SK-N-SH (cell line): ENCODE data around the gene IL18BP. TPM values are rescaled to one million over a fixed set of nuclear protein-coding genes. Genes with fewer than 3 reads are reported as not detected.

Experiments used
- CTCF ChIA-PET: fragments of 300-600, 350-600 bp; formaldehyde crosslinking; extraction: SDS; loops from one replicate; lab custom pipeline; 2021; lab: Yijun Ruan, JAX
- POLR2A ChIA-PET: fragments of 350-600 bp; sonication (Branson Sonifier 250); formaldehyde crosslinking; extraction: SDS; loops from one replicate; lab custom pipeline; 2020; ENCODE audit warnings: antibody characterized with exemption, inconsistent platforms; lab: Yijun Ruan, JAX
- DNase-seq: peaks from one replicate; pipeline ENCODE4 v3.0.0; 2012
- H2AFZ ChIP-seq: fragments of 200-600 bp; sonication (generic); 2 replicates; pipeline ENCODE4 v1.8.1; 2016; ENCODE audit warnings: antibody characterized with exemption, mild to moderate bottlenecking, low read depth
- H3F3A ChIP-seq: fragments of 200-600 bp; sonication (generic); replicated peaks from 2 replicates; pipeline ENCODE3; 2016; ENCODE audit warnings: antibody characterized with exemption, mild to moderate bottlenecking; ENCODE audit not compliant: insufficient read depth
- H3K27ac ChIP-seq, 2 experiments: fragments of 200-500 bp in 1 of 2; fragments of 200-600 bp in 1 of 2; sonication (Bioruptor generic) in 1 of 2; sonication (generic), shearing (Covaris generic) in 1 of 2; 2 replicates each; pipeline versions ENCODE4 v1.5.1 to v1.6.1; 2014 to 2016; ENCODE audit warnings: low read depth in 2 of 2, inconsistent platforms in 1 of 2, low read length in 1 of 2, mild to moderate bottlenecking in 1 of 2, mixed read lengths in 1 of 2
- H3K27me3 ChIP-seq: fragments of 200-600 bp; sonication (generic), shearing (Covaris generic); 2 replicates; pipeline ENCODE4 v1.6.1; 2016; ENCODE audit warnings: mixed run types; ENCODE audit not compliant: insufficient read depth
- H3K36me3 ChIP-seq, 2 experiments: fragments of 200-500 bp in 1 of 2; fragments of 200-600 bp in 1 of 2; sonication (Bioruptor generic) in 1 of 2; sonication (generic) in 1 of 2; replicated peaks in 1 of 2; 2 replicates each; pipeline versions ENCODE3 to v1.5.1; 2014 to 2016; ENCODE audit warnings: low read length in 1 of 2, mild to moderate bottlenecking in 1 of 2; ENCODE audit not compliant: insufficient read depth in 2 of 2, control insufficient read depth in 1 of 2
- H3K4me1 ChIP-seq, 2 experiments: fragments of 200-500 bp in 1 of 2; fragments of 200-600 bp in 1 of 2; sonication (Bioruptor generic) in 1 of 2; sonication (generic), shearing (Covaris generic) in 1 of 2; 2 replicates each; pipeline versions ENCODE4 v1.5.1 to v1.6.1; 2014 to 2016; ENCODE audit warnings: low read depth in 1 of 2, low read length in 1 of 2, mixed run types in 1 of 2; ENCODE audit not compliant: insufficient read depth in 2 of 2, control insufficient read depth in 1 of 2
- H3K4me2 ChIP-seq: fragments of 200-600 bp; sonication (generic), shearing (Covaris generic); 2 replicates; pipeline ENCODE4 v1.6.1; 2017; ENCODE audit warnings: mixed run types
- H3K4me3 ChIP-seq, 2 experiments: fragments of 200-500 bp in 1 of 2; fragments of 200-600 bp in 1 of 2; sonication (Bioruptor generic) in 1 of 2; sonication (generic), shearing (Covaris generic) in 1 of 2; 2 replicates each; pipeline versions ENCODE4 v1.5.1 to v1.8.1; 2014 to 2016; ENCODE audit warnings: low read depth in 2 of 2, inconsistent platforms in 1 of 2, low read length in 1 of 2, mild to moderate bottlenecking in 1 of 2, mixed read lengths in 1 of 2, moderate library complexity in 1 of 2
- H3K79me2 ChIP-seq: fragments of 200-600 bp; sonication (generic); 2 replicates; pipeline ENCODE4 v1.8.1; 2017; ENCODE audit warnings: mild to moderate bottlenecking; ENCODE audit not compliant: insufficient read depth
- H3K9ac ChIP-seq: fragments of 200-600 bp; sonication (generic); 2 replicates; pipeline ENCODE4 v1.6.1; 2017; ENCODE audit warnings: mixed run types
- H3K9me2 ChIP-seq: fragments of 200-600 bp; sonication (generic); 2 replicates; pipeline ENCODE4 v1.6.1; 2017; ENCODE audit warnings: mixed run types
- H3K9me3 ChIP-seq: fragments of 200-600 bp; sonication (generic); 2 replicates; pipeline ENCODE4 v1.6.1; 2017; ENCODE audit warnings: mixed run types, mild to moderate bottlenecking, moderate library complexity
- H4K20me1 ChIP-seq: fragments of 200-600 bp; sonication (generic); 2 replicates; pipeline ENCODE4 v1.6.1; 2017; ENCODE audit warnings: mild to moderate bottlenecking, mixed run types; ENCODE audit not compliant: insufficient read depth
- CHD2 ChIP-seq: fragments of 150-350 bp; IDR thresholded peaks from 2 replicates; pipeline ENCODE4 v1.6.1; 2018; ENCODE audit warnings: low read length; ENCODE audit not compliant: partially characterized antibody
- ELF1 ChIP-seq: IDR thresholded peaks from 2 replicates; pipeline ENCODE4 v1.4.0; 2012
- FOXM1 ChIP-seq: IDR thresholded peaks from 2 replicates; pipeline ENCODE4 v1.4.0; 2012; ENCODE audit warnings: low read depth, mild to moderate bottlenecking
- GABPA ChIP-seq: IDR thresholded peaks from 2 replicates; pipeline ENCODE4 v1.4.0; 2012; ENCODE audit warnings: low read depth, mild to moderate bottlenecking
- GATA2 ChIP-seq: sonication (generic); formaldehyde crosslinking; IDR thresholded peaks from 2 replicates; pipeline ENCODE4 v1.5.0; 2020; ENCODE audit warnings: mild to moderate bottlenecking, missing genetic modification reagents
- IRF3 ChIP-seq: fragments of 150-350 bp; IDR thresholded peaks from 2 replicates; pipeline ENCODE4 v1.6.1; 2016; ENCODE audit warnings: mild to moderate bottlenecking, low read depth, low read length
- JUND ChIP-seq: IDR thresholded peaks from 2 replicates; pipeline ENCODE4 v1.4.0; 2012
- MEF2A ChIP-seq: IDR thresholded peaks from 2 replicates; pipeline ENCODE4 v1.4.0; 2012; ENCODE audit warnings: low read depth, borderline replicate concordance
- MXI1 ChIP-seq: IDR thresholded peaks from 2 replicates; pipeline ENCODE4 v1.6.1; 2012; ENCODE audit warnings: mild to moderate bottlenecking, low read depth, low read length, improper control_type of control experiment
- POLR2AphosphoS5 ChIP-seq: IDR thresholded peaks from 2 replicates; pipeline ENCODE4 v1.6.1; 2012; ENCODE audit warnings: low read depth, low read length
- RAD21 ChIP-seq: IDR thresholded peaks from 2 replicates; pipeline ENCODE4 v1.6.1; 2012; ENCODE audit warnings: mild to moderate bottlenecking, low read length
- RFX5 ChIP-seq: IDR thresholded peaks from 2 replicates; pipeline ENCODE4 v1.6.1; 2012; ENCODE audit warnings: mild to moderate bottlenecking, improper control_type of control experiment, low read length
- TCF12 ChIP-seq: IDR thresholded peaks from 2 replicates; pipeline ENCODE4 v1.4.0; 2012
- TEAD4 ChIP-seq: IDR thresholded peaks from 2 replicates; pipeline ENCODE4 v1.4.0; 2012; ENCODE audit warnings: mild to moderate bottlenecking, borderline replicate concordance; ENCODE audit not compliant: insufficient read depth
- WGBS: methylation state at CpG from one replicate; pipeline ENCODE4 v1.1.6; 2017; ENCODE audit warnings: low lambda C conversion rate; 5-methylcytosine and 5-hydroxymethylcytosine counted together
- polyA plus RNA-seq, 3 experiments: library from polyadenylated mRNA; depleted of rRNA; stranded (reverse); fragments of >200 nt; gene quantifications; 2 replicates each; pipeline ENCODE4 v1.2.3, GENCODE V29; 2012
- TF ChIP-seq, protein P1 (sequence below): IDR thresholded peaks from 2 replicates; pipeline ENCODE4; 2012
- TF ChIP-seq, protein P2 (sequence below): fragments of 200-600 bp; sonication (generic); IDR thresholded peaks from 2 replicates; pipeline ENCODE4 v1.6.1; 2017; ENCODE audit warnings: antibody characterized with exemption, mild to moderate bottlenecking, moderate library complexity
- TF ChIP-seq, protein P3 (sequence below): IDR thresholded peaks from 2 replicates; pipeline ENCODE4 v1.6.1; 2012; ENCODE audit warnings: mild to moderate bottlenecking, low read depth, low read length, moderate library complexity
- TF ChIP-seq, protein P4 (sequence below): fragments of 150-350 bp; IDR thresholded peaks from 2 replicates; pipeline ENCODE4 v1.6.1; 2017; ENCODE audit warnings: antibody characterized with exemption, low read length, low read depth, borderline replicate concordance

The IL18BP gene
- polyA plus RNA-seq (2012; rRNA removed), result 5.0 and 6.8 TPM in 2 replicates
- 1.3 and 1.7 TPM in 2 replicates for polyA plus RNA-seq (2012; cell fraction: cytosol; rRNA removed)
- polyA plus RNA-seq (2012; cell fraction: nucleus; rRNA removed), result 28.7 and 34.0 TPM in 2 replicates

- TF ChIP-seq GATA2, result no peak
- no peak for TF ChIP-seq JUND
- TF ChIP-seq, protein P1, sequence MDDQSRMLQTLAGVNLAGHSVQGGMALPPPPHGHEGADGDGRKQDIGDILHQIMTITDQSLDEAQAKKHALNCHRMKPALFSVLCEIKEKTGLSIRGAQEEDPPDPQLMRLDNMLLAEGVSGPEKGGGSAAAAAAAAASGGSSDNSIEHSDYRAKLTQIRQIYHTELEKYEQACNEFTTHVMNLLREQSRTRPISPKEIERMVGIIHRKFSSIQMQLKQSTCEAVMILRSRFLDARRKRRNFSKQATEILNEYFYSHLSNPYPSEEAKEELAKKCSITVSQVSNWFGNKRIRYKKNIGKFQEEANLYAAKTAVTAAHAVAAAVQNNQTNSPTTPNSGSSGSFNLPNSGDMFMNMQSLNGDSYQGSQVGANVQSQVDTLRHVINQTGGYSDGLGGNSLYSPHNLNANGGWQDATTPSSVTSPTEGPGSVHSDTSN, result no peak
- no peak for TF ChIP-seq MEF2A
- no peak for TF ChIP-seq CHD2
- no peak for TF ChIP-seq TEAD4
- TF ChIP-seq, protein P2, sequence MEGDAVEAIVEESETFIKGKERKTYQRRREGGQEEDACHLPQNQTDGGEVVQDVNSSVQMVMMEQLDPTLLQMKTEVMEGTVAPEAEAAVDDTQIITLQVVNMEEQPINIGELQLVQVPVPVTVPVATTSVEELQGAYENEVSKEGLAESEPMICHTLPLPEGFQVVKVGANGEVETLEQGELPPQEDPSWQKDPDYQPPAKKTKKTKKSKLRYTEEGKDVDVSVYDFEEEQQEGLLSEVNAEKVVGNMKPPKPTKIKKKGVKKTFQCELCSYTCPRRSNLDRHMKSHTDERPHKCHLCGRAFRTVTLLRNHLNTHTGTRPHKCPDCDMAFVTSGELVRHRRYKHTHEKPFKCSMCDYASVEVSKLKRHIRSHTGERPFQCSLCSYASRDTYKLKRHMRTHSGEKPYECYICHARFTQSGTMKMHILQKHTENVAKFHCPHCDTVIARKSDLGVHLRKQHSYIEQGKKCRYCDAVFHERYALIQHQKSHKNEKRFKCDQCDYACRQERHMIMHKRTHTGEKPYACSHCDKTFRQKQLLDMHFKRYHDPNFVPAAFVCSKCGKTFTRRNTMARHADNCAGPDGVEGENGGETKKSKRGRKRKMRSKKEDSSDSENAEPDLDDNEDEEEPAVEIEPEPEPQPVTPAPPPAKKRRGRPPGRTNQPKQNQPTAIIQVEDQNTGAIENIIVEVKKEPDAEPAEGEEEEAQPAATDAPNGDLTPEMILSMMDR, result no peak
- TF ChIP-seq RFX5, result no peak
- TF ChIP-seq MXI1, result no peak
- ChIA-PET CTCF (interaction anchor here (1.2 to 4.2 kb wide), 3 partner anchors 17 to 93 kb away, joined by 5 to 26 read pairs (median 7); no protein-coding TSS in a partner anchor), POLR2A (no interaction called here)
- DNase-seq, result no peak
- no peaks in the 10 kb centered on the region for H3K9me3 ChIP-seq
- H3K4me3 ChIP-seq, result no peak within 1 kb of the TSS
- 0 out of 2 replicates have a peak within 1 kb of the TSS, but pooled peaks have one; percentile 30 for H3K4me2 ChIP-seq
- no peaks in the 10 kb centered on the region for H3K27me3 ChIP-seq
- H3K79me2 ChIP-seq, result no peaks in the 10 kb centered on the region
- peaks cover 20% of the 10 kb centered on the region for H3F3A ChIP-seq
- 97% methylated on average over 11 of the region's 11 CpGs for WGBS
- peaks cover 0 to 10% of the 10 kb centered on the region in 2 experiments; a peak in 1 of 4 replicates for H3K4me1 ChIP-seq
- no peak within 1 kb of the TSS for H2AFZ ChIP-seq
- H3K9ac ChIP-seq, result no peak within 1 kb of the TSS
- no peaks in the 10 kb centered on the region; the same call in 1 of the 2 replicates for H4K20me1 ChIP-seq
- H3K27ac ChIP-seq, result peak within 1 kb of the TSS in 1 of 2 experiments; percentile 12; a peak in 1 of 4 replicates
- H3K9me2 ChIP-seq, result no peaks in the 10 kb centered on the region
- H3K36me3 ChIP-seq, result peaks cover 3 to 46% of the 10 kb centered on the region in 2 experiments
Observed at GRCh38 chr11:71998649-71999310, at the start of gene IL18BP. IL18BP (plus strand) TSS chr11:71998909; CDS start chr11:71999985, 1,076 bp downstream.

DNA sequence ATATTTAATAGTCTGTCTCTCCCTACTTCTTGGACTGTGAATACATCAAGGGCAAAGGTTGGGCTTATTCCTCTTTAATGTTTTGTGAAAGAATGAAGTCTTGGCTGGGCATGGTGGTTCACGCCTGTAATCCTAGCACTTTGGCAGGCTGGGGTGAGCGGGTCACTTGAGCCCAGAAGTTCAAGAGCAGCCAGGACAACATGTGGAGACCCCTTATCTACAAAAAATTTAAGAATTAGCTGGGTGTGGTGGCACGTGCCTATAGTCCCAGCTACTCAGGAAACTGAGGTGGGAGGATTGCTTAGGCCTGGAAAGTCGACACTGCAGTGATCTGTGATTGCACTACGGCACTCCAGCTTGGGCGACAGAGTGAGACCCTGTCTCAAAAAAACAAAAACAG lies 49.7 kb upstream of the IL18BP start:
- CTCF ChIA-PET, result interaction anchor here (1.7 to 2.5 kb wide), 2 partner anchors 28 to 195 kb away, joined by 4 to 12 read pairs; no protein-coding TSS in a partner anchor
- DNase-seq, result no peak
- TF ChIP-seq CHD2 (no peak), IRF3 (no peak), MXI1 (no peak), TCF12 (no peak), RAD21 (no peak), FOXM1 (no peak), JUND (no peak), GABPA (no peak), TEAD4 (no peak), POLR2AphosphoS5 (no peak), ELF1 (no peak)
- TF ChIP-seq, protein P3, sequence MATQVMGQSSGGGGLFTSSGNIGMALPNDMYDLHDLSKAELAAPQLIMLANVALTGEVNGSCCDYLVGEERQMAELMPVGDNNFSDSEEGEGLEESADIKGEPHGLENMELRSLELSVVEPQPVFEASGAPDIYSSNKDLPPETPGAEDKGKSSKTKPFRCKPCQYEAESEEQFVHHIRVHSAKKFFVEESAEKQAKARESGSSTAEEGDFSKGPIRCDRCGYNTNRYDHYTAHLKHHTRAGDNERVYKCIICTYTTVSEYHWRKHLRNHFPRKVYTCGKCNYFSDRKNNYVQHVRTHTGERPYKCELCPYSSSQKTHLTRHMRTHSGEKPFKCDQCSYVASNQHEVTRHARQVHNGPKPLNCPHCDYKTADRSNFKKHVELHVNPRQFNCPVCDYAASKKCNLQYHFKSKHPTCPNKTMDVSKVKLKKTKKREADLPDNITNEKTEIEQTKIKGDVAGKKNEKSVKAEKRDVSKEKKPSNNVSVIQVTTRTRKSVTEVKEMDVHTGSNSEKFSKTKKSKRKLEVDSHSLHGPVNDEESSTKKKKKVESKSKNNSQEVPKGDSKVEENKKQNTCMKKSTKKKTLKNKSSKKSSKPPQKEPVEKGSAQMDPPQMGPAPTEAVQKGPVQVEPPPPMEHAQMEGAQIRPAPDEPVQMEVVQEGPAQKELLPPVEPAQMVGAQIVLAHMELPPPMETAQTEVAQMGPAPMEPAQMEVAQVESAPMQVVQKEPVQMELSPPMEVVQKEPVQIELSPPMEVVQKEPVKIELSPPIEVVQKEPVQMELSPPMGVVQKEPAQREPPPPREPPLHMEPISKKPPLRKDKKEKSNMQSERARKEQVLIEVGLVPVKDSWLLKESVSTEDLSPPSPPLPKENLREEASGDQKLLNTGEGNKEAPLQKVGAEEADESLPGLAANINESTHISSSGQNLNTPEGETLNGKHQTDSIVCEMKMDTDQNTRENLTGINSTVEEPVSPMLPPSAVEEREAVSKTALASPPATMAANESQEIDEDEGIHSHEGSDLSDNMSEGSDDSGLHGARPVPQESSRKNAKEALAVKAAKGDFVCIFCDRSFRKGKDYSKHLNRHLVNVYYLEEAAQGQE, result no peak
- TF ChIP-seq, protein P4, sequence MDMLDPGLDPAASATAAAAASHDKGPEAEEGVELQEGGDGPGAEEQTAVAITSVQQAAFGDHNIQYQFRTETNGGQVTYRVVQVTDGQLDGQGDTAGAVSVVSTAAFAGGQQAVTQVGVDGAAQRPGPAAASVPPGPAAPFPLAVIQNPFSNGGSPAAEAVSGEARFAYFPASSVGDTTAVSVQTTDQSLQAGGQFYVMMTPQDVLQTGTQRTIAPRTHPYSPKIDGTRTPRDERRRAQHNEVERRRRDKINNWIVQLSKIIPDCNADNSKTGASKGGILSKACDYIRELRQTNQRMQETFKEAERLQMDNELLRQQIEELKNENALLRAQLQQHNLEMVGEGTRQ, result no peak

More for the DNA sequence above, 49.7 kb upstream of the IL18BP start:
- no peaks in the 10 kb centered on the region for H4K20me1 ChIP-seq
- POLR2A ChIA-PET, result no interaction called here
- no peaks in the 10 kb centered on the region for H3K27me3 ChIP-seq
- H3K4me1 ChIP-seq, result peaks cover 0 to 27% of the 10 kb centered on the region in 2 experiments; a peak in 3 of 4 replicates
- H3K4me2 ChIP-seq, result no peak overlapping the region
- H3K9ac ChIP-seq, result no peak overlapping the region
- no peaks in the 10 kb centered on the region for H3K36me3 ChIP-seq
- no peaks in the 10 kb centered on the region for H3K9me3 ChIP-seq
- no peak overlapping the region for H2AFZ ChIP-seq
- no peak overlapping the region for H3K27ac ChIP-seq
- H3K9me2 ChIP-seq, result no peaks in the 10 kb centered on the region
- peaks cover 32% of the 10 kb centered on the region for H3F3A ChIP-seq
- peaks cover 83% of the 10 kb centered on the region for H3K79me2 ChIP-seq
- WGBS, result over 99% methylated on average over 6 of the region's 6 CpGs
- no peak overlapping the region for H3K4me3 ChIP-seq
